HG03469 (cell line): ENCODE data around the gene CADPS2.

ENCODE experiments used
- ATAC-seq: cut with Tn5 transposase; IDR thresholded peaks from one replicate; pipeline ENCODE4 v1.9.1; 2021; ENCODE audit warnings: mild to moderate bottlenecking, moderate library complexity, moderate number of reproducible peaks; ENCODE audit not compliant: unreplicated experiment

CADPS2 gene

GRCh38 chr7:122407195-122407594 is 479.1 kb downstream of the CADPS2 start:
- no peak for ATAC-seq

- ATAC-seq = no peak
These were observed 483.1 kb downstream of the CADPS2 start for GRCh38 chr7:122403113-122403512.

- ATAC-seq = no peak
These were observed 484.0 kb downstream of the CADPS2 start for GRCh38 chr7:122402235-122402634.

GRCh38 chr7:122397381-122397780 is 488.9 kb downstream of the CADPS2 start:
- no peak for ATAC-seq

GRCh38 chr7:122394512-122394911 is 491.7 kb downstream of the CADPS2 start:
- ATAC-seq = no peak

- no peak for ATAC-seq
These were observed 501.7 kb downstream of the CADPS2 start for GRCh38 chr7:122384528-122384927.

- ATAC-seq = peak; percentile 93
These were observed 502.3 kb downstream of the CADPS2 start for GRCh38 chr7:122383934-122384333.

GRCh38 chr7:122380992-122381391 is 505.3 kb downstream of the CADPS2 start:
- ATAC-seq = no peak

- no peak for ATAC-seq
These were observed 506.8 kb downstream of the CADPS2 start for GRCh38 chr7:122379491-122379890.

- no peak for ATAC-seq
These were observed 516.5 kb downstream of the CADPS2 start for GRCh38 chr7:122369756-122370155.

- no peak for ATAC-seq
These were observed 521.4 kb downstream of the CADPS2 start for GRCh38 chr7:122364761-122365280.

- ATAC-seq = no peak
These were observed 523.1 kb downstream of the CADPS2 start for GRCh38 chr7:122363144-122363543.

- no peak for ATAC-seq
These were observed 523.8 kb downstream of the CADPS2 start for GRCh38 chr7:122362473-122362872.

GRCh38 chr7:122354656-122355055 is 531.6 kb downstream of the CADPS2 start:
- no peak for ATAC-seq

GRCh38 chr7:122352454-122352853 is 533.8 kb downstream of the CADPS2 start:
- no peak for ATAC-seq

GRCh38 chr7:122350701-122351100 is 535.6 kb downstream of the CADPS2 start:
- no peak for ATAC-seq

GRCh38 chr7:122344303-122344620 is 542.0 kb downstream of the CADPS2 start:
- ATAC-seq = no peak

GRCh38 chr7:122343601-122344302 is 542.5 kb downstream of the CADPS2 start:
- no peak for ATAC-seq

GRCh38 chr7:122340427-122340826 is 545.8 kb downstream of the CADPS2 start:
- no peak for ATAC-seq

GRCh38 chr7:122339145-122339904 is 546.9 kb downstream of the CADPS2 start:
- no peak for ATAC-seq

GRCh38 chr7:122337011-122337410 is 549.2 kb downstream of the CADPS2 start:
- ATAC-seq = no peak

- no peak for ATAC-seq
These were observed 557.0 kb downstream of the CADPS2 start for GRCh38 chr7:122329145-122329802.
